Osteocyte (in vitro differentiated cells): ENCODE measurements around the gene HADHB. TPM values are rescaled to one million over a fixed set of nuclear protein-coding genes. Genes with fewer than 3 reads are reported as not detected.
"Not testable (repeated sequence)": the region's sequence is repeated elsewhere in the genome, so short reads cannot be mapped to it uniquely, and the experiment has no call there.

Source experiments
- DNase-seq: peaks from one replicate; pipeline ENCODE4 v3.0.0; 2021; ENCODE audit warnings: mixed read lengths; ENCODE audit not compliant: unreplicated experiment; ENCODE audit errors: extremely low spot score
- H3K27ac Mint-ChIP-seq: one replicate; pipeline ENCODE4 v1.8.0; 2021; ENCODE audit warnings: mild to moderate bottlenecking, mixed read lengths; ENCODE audit not compliant: unreplicated experiment
- H3K27me3 Mint-ChIP-seq: one replicate; pipeline ENCODE4 v1.8.0; 2021; ENCODE audit warnings: mixed read lengths; ENCODE audit not compliant: unreplicated experiment
- H3K36me3 Mint-ChIP-seq: one replicate; pipeline ENCODE4 v1.8.0; 2021; ENCODE audit warnings: mixed read lengths; ENCODE audit not compliant: unreplicated experiment
- H3K4me1 Mint-ChIP-seq: one replicate; pipeline ENCODE4 v1.8.0; 2021; ENCODE audit warnings: mixed read lengths; ENCODE audit not compliant: unreplicated experiment
- H3K4me3 Mint-ChIP-seq: one replicate; pipeline ENCODE4 v1.8.0; 2021; ENCODE audit warnings: mild to moderate bottlenecking, moderate library complexity, mixed read lengths; ENCODE audit not compliant: unreplicated experiment
- H3K9me3 Mint-ChIP-seq: one replicate; pipeline ENCODE4 v1.8.0; 2021; ENCODE audit warnings: mixed read lengths; ENCODE audit not compliant: unreplicated experiment
- total RNA-seq: library from RNA; stranded (reverse); gene quantifications from 2 replicates; pipeline ENCODE4 v1.2.1, GENCODE V29; 2021
- TF ChIP-seq, protein P1 (sequence below): fragments of 200-600 bp; sonication (generic); IDR thresholded peaks from 2 replicates; pipeline ENCODE4 v1.5.0; 2021; ENCODE audit warnings: antibody characterized with exemption, mild to moderate bottlenecking, moderate library complexity

Gene HADHB
- total RNA-seq, 1 donor from 2014 or later: 98.5 TPM

DNA sequence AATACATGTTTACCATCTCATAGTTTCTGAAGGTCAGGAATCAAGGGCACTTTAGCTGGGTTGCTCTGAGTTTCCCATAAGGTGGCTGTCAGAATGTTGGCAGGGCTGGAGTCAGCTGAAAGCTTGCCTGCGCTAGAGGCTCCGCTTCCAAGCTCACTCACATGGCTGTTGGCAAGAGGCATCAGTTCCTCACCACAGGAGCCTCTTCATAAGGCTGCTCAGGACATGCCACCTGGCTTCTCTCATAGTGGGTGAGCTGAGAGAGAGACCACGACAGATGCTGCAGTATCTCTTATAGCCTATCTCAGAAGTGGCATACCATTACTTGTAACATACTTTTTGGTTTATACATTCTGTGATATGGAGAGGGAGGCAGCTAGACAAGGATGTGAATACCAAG is 7.2 kb downstream of the HADHB start:
- no peak overlapping the region for H3K4me3 Mint-ChIP-seq
- no peaks in the 10 kb centered on the region for H3K9me3 Mint-ChIP-seq
- no peaks in the 10 kb centered on the region for H3K27me3 Mint-ChIP-seq
- H3K36me3 Mint-ChIP-seq: peaks cover 2% of the 10 kb centered on the region
- H3K4me1 Mint-ChIP-seq: peaks cover 4% of the 10 kb centered on the region
- TF ChIP-seq, protein P1, sequence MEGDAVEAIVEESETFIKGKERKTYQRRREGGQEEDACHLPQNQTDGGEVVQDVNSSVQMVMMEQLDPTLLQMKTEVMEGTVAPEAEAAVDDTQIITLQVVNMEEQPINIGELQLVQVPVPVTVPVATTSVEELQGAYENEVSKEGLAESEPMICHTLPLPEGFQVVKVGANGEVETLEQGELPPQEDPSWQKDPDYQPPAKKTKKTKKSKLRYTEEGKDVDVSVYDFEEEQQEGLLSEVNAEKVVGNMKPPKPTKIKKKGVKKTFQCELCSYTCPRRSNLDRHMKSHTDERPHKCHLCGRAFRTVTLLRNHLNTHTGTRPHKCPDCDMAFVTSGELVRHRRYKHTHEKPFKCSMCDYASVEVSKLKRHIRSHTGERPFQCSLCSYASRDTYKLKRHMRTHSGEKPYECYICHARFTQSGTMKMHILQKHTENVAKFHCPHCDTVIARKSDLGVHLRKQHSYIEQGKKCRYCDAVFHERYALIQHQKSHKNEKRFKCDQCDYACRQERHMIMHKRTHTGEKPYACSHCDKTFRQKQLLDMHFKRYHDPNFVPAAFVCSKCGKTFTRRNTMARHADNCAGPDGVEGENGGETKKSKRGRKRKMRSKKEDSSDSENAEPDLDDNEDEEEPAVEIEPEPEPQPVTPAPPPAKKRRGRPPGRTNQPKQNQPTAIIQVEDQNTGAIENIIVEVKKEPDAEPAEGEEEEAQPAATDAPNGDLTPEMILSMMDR: no peak
- DNase-seq: no peak
- no peak overlapping the region for H3K27ac Mint-ChIP-seq

DNA sequence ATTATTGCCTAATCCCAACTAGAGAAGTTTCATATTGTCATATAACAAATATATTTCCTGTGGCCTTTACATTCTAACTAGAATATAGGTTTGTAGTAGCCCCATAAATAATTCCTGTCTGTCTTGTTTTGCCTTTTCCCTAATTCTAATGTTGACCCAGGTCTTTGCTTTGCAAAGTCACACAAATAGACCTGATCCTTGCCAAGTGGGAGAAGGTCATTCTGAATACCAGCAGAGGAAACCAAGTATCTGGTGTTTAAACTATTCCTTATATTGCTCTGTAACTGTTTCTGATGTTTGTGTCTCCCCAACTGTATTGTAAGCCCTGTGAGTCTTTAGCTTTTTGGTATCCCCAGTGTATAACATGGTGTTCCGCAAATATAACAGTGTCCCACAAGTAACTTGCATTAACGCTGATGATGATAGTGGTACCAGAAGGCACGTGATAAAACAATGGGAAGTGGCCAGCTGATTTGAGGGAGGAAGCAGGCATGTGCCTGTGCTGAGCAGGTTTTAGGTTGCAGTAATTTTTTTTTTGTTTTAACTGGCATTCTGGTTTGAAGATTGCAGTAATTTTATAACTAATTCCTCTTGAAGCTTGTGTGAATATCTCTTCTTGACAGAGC is 11.1 kb downstream of the HADHB start:
- peaks cover 9% of the 10 kb centered on the region for H3K36me3 Mint-ChIP-seq
- TF ChIP-seq, protein P1: no peak
- no peak overlapping the region for H3K4me3 Mint-ChIP-seq
- no peak for DNase-seq
- H3K27ac Mint-ChIP-seq: no peak overlapping the region
- H3K9me3 Mint-ChIP-seq: no peaks in the 10 kb centered on the region
- no peaks in the 10 kb centered on the region for H3K27me3 Mint-ChIP-seq
- no peaks in the 10 kb centered on the region for H3K4me1 Mint-ChIP-seq

GRCh38 chr2:26258836-26259235 is 14.1 kb downstream of the HADHB start:
- H3K27me3 Mint-ChIP-seq, H3K27ac Mint-ChIP-seq, DNase-seq, H3K4me3 Mint-ChIP-seq, H3K9me3 Mint-ChIP-seq, H3K4me1 Mint-ChIP-seq: not testable (repeated sequence)
- peaks cover 20% of the 10 kb centered on the region for H3K36me3 Mint-ChIP-seq

GRCh38 chr2:26268213-26268612 is 23.5 kb downstream of the HADHB start:
- no peak for DNase-seq
- TF ChIP-seq, protein P1: no peak
- Mint-ChIP-seq H3K27me3 (no peaks in the 10 kb centered on the region), H3K4me3 (no peak overlapping the region), H3K36me3 (peaks cover 26% of the 10 kb centered on the region), H3K9me3 (no peaks in the 10 kb centered on the region), H3K4me1 (no peaks in the 10 kb centered on the region), H3K27ac (no peak overlapping the region)

GRCh38 chr2:26268670-26269385 is 24.1 kb downstream of the HADHB start:
- peaks cover 23% of the 10 kb centered on the region for H3K36me3 Mint-ChIP-seq
- not testable (repeated sequence) for H3K27me3 Mint-ChIP-seq, H3K27ac Mint-ChIP-seq, DNase-seq, H3K9me3 Mint-ChIP-seq, H3K4me1 Mint-ChIP-seq, H3K4me3 Mint-ChIP-seq

- no peak for DNase-seq
- Mint-ChIP-seq H3K27me3 (no peaks in the 10 kb centered on the region), H3K27ac (no peak overlapping the region), H3K36me3 (peaks cover 21% of the 10 kb centered on the region), H3K4me3 (no peak overlapping the region), H3K9me3 (no peaks in the 10 kb centered on the region), H3K4me1 (peaks cover 9% of the 10 kb centered on the region)
- TF ChIP-seq, protein P1: no peak
Observed at GRCh38 chr2:26269571-26270158, 24.9 kb downstream of the HADHB start.
